Endothelial cell (in vitro differentiated cells): ENCODE results near the gene KDM4C. TPM values are rescaled to one million over a fixed set of nuclear protein-coding genes. Genes with fewer than 3 reads are reported as not detected.

ENCODE experiments used
- DNase-seq: peaks from one replicate; pipeline ENCODE4 v3.0.0; 2021; ENCODE audit warnings: low spot score
- H3K27ac Mint-ChIP-seq: one replicate; pipeline ENCODE4 v1.8.0; 2021; ENCODE audit warnings: mixed read lengths, inconsistent platforms; ENCODE audit not compliant: unreplicated experiment
- H3K27me3 Mint-ChIP-seq: one replicate; pipeline ENCODE4 v1.8.0; 2021; ENCODE audit warnings: mild to moderate bottlenecking, moderate library complexity, mixed read lengths, inconsistent platforms; ENCODE audit not compliant: unreplicated experiment
- H3K36me3 Mint-ChIP-seq: one replicate; pipeline ENCODE4 v1.8.0; 2021; ENCODE audit warnings: mild to moderate bottlenecking, low read depth, mixed read lengths, inconsistent platforms; ENCODE audit not compliant: unreplicated experiment
- H3K4me1 Mint-ChIP-seq: one replicate; pipeline ENCODE4 v1.8.0; 2021; ENCODE audit warnings: mild to moderate bottlenecking, mixed read lengths, inconsistent platforms; ENCODE audit not compliant: unreplicated experiment
- H3K4me3 Mint-ChIP-seq: one replicate; pipeline ENCODE4 v1.8.0; 2021; ENCODE audit warnings: mild to moderate bottlenecking, mixed read lengths, inconsistent platforms; ENCODE audit not compliant: unreplicated experiment
- H3K9me3 Mint-ChIP-seq: one replicate; pipeline ENCODE4 v1.8.0; 2021; ENCODE audit warnings: mixed read lengths, inconsistent platforms; ENCODE audit not compliant: unreplicated experiment
- CTCF ChIP-seq: fragments of 200-600 bp; sonication (generic); IDR thresholded peaks from one replicate; pipeline ENCODE4 v1.5.0; 2021; ENCODE audit warnings: antibody characterized with exemption; ENCODE audit not compliant: unreplicated experiment
- total RNA-seq: library from RNA; stranded (reverse); fragmentation: NEBNext Ultra II Directional; extraction: Animal tissue kit (Norgen Biotek cat#: 25700); gene quantifications from one replicate; pipeline ENCODE4 v1.2.1, GENCODE V29; 2021; ENCODE audit not compliant: unreplicated experiment

The KDM4C gene
- total RNA-seq, 1 donor from 2014 or later = 21.0 TPM

GRCh38 chr9:7212101-7212500, 454.3 kb downstream of the KDM4C start:
- no peaks in the 10 kb centered on the region for H3K36me3 Mint-ChIP-seq
- H3K27ac Mint-ChIP-seq = no peak overlapping the region
- H3K9me3 Mint-ChIP-seq = no peaks in the 10 kb centered on the region
- no peak for DNase-seq
- H3K4me1 Mint-ChIP-seq = no peaks in the 10 kb centered on the region
- no peak for TF ChIP-seq CTCF
- no peak overlapping the region for H3K4me3 Mint-ChIP-seq
- no peaks in the 10 kb centered on the region for H3K27me3 Mint-ChIP-seq

DNA sequence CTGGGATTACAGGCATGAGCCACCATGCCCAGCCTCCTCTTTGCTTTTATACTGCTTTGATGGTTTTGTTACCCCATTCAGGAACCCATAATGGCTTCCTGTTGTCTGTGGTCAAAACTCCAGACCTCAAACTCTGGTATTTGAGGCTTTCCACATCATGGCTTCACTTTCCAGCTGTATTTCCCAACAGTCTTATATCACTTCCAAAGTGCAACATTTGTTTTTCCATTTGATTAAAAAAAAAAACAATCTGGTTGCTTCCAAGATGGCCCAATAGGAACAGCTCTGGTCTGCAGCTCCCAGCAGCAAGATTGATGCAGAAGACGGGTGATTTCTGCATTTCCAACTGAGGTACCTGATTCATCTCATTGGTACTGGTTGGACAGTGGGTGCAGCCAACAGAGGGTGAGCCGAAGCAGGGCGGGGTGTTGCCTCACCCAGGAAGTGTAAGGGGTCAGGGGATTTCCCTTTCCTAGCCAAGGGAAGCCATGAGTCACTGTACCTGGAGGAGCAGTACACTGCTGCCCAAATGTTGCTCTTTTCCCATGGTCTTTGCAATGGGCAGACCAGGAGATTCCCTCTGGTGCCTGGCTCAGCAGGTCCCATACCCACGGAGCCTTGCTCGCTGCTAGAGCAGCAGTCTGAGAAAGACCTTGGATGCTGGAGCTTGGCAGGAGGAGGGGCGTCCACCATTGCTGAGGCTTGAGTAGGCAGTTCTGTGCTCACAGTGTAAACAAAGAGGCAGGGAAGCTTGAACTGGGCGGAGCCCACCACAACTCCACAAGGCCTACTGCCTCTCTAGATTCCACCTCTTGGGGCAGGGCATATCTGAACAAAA, 458.4 kb downstream of the KDM4C start:
- no peak overlapping the region for H3K27ac Mint-ChIP-seq
- DNase-seq = no peak
- H3K4me1 Mint-ChIP-seq = no peaks in the 10 kb centered on the region
- no peaks in the 10 kb centered on the region for H3K27me3 Mint-ChIP-seq
- TF ChIP-seq CTCF = no peak
- no peaks in the 10 kb centered on the region for H3K36me3 Mint-ChIP-seq
- no peak overlapping the region for H3K4me3 Mint-ChIP-seq
- H3K9me3 Mint-ChIP-seq = no peaks in the 10 kb centered on the region

DNA sequence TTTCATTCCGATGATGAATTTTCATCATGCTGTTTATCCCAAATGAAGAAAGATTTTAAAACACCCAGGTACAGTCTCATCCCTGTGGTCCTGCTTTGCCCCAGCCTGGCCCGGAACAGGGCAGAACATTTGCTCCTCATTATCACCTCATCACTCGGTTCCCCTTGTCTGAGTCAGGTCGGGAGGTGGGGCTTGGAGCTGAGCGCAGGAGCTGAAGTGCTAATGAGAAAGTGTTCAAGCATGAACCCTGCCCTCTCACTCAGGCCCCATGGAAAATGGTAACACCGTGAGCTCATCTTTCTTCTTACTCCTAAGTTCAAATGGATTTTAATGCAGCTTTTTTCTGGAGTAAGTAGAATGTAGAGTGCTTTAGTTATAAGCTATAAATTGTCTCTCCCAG, 466.2 kb downstream of the KDM4C start:
- no peaks in the 10 kb centered on the region for H3K9me3 Mint-ChIP-seq
- no peaks in the 10 kb centered on the region for H3K36me3 Mint-ChIP-seq
- peaks cover 3% of the 10 kb centered on the region for H3K27me3 Mint-ChIP-seq
- DNase-seq = no peak
- no peak for TF ChIP-seq CTCF
- peaks cover 12% of the 10 kb centered on the region for H3K4me1 Mint-ChIP-seq
- no peak overlapping the region for H3K4me3 Mint-ChIP-seq
- no peak overlapping the region for H3K27ac Mint-ChIP-seq

Other genes with a start within 250 kb of the KDM4C start
- 29.1 TPM for gene GLDC, start 112.2 kb upstream of the KDM4C start, total RNA-seq